Neural crest cell (in vitro differentiated cells): ENCODE data around the gene WASF2. TPM values are rescaled to one million over a fixed set of nuclear protein-coding genes. Genes with fewer than 3 reads are reported as not detected.

Source experiments
- DNase-seq: peaks from one replicate; pipeline ENCODE4 v3.0.0; 2021; ENCODE audit warnings: low read depth, mixed read lengths, low spot score
- H3K27ac Mint-ChIP-seq: one replicate; pipeline ENCODE4 v1.8.0; 2021; ENCODE audit warnings: mild to moderate bottlenecking, mixed read lengths; ENCODE audit not compliant: unreplicated experiment
- H3K27me3 Mint-ChIP-seq: 2 replicates; pipeline ENCODE4 v1.8.0; 2021; ENCODE audit warnings: low read depth, mild to moderate bottlenecking, mixed read lengths
- H3K36me3 Mint-ChIP-seq: 2 replicates; pipeline ENCODE4 v1.8.0; 2021; ENCODE audit warnings: low read depth, mild to moderate bottlenecking, mixed read lengths
- H3K4me1 Mint-ChIP-seq: 2 replicates; pipeline ENCODE4 v1.8.0; 2021; ENCODE audit warnings: mixed read lengths
- H3K4me3 Mint-ChIP-seq: one replicate; pipeline ENCODE4 v1.8.0; 2021; ENCODE audit warnings: mild to moderate bottlenecking, mixed read lengths
- H3K9me3 Mint-ChIP-seq: 2 replicates; pipeline ENCODE4 v1.8.0; 2021; ENCODE audit warnings: mixed read lengths
- total RNA-seq: library from RNA; stranded (reverse); gene quantifications from 2 replicates; pipeline ENCODE4 v1.2.1, GENCODE V29; 2021
- TF ChIP-seq, protein P1 (sequence below): fragments of 200-600 bp; sonication (generic); conservative IDR thresholded peaks from 2 replicates; pipeline ENCODE4 v1.5.0; 2021; ENCODE audit warnings: antibody characterized with exemption, mild to moderate bottlenecking

Gene WASF2
- total RNA-seq, 1 donor from 2014 or later = 81.9 TPM

DNA sequence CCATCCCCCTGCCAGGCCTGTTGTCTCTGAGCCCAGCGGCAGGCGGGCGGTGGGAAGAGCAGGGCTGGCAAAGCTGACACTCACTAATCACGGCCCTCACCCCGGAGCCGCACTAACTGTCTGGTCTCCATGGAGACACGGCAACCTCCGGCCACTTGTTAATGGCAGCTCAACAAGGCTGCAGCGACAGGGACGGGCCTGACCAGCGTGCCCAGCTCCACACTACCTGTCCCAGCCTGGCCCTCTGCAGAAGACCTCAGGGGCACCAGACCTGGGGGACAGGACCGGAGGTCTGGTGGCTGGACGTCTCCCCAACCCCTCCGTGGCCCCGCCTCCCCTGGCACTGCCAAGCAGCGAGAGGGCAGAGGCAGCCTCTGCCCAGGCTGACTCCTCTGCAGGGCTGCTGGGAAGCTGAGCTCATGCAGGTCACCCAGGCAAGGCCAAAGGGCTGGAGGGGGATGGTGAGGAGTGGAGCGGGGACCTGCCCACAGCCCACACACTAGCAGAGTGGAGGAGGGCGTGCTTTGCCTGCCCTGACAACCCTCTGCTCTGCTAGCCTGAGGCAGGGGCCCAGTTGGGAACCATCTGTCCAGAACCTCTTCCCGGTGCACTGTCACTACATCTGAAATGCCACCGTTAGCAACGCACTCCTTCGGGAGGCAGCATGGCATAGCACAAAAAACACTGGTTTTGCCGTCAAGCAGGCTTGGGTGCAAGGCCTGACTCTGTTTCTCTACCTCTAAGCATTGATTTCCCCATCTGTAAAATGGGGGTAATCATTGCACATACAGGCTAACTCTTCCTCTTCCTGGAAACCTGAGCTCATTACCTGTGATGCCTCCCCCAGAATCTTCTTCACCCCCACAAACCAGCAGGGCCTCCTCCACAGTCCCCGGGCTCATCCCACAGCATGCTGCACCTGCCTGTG is 29.6 kb upstream of the WASF2 start:
- Mint-ChIP-seq H3K36me3 (no peaks in the 10 kb centered on the region), H3K4me3 (no peak overlapping the region), H3K4me1 (peaks cover 75% of the 10 kb centered on the region), H3K9me3 (no peaks in the 10 kb centered on the region), H3K27me3 (no peaks in the 10 kb centered on the region), H3K27ac (peak overlapping the region; percentile 78)
- peak; percentile 57 for DNase-seq
- TF ChIP-seq, protein P1, sequence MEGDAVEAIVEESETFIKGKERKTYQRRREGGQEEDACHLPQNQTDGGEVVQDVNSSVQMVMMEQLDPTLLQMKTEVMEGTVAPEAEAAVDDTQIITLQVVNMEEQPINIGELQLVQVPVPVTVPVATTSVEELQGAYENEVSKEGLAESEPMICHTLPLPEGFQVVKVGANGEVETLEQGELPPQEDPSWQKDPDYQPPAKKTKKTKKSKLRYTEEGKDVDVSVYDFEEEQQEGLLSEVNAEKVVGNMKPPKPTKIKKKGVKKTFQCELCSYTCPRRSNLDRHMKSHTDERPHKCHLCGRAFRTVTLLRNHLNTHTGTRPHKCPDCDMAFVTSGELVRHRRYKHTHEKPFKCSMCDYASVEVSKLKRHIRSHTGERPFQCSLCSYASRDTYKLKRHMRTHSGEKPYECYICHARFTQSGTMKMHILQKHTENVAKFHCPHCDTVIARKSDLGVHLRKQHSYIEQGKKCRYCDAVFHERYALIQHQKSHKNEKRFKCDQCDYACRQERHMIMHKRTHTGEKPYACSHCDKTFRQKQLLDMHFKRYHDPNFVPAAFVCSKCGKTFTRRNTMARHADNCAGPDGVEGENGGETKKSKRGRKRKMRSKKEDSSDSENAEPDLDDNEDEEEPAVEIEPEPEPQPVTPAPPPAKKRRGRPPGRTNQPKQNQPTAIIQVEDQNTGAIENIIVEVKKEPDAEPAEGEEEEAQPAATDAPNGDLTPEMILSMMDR = no peak

DNA sequence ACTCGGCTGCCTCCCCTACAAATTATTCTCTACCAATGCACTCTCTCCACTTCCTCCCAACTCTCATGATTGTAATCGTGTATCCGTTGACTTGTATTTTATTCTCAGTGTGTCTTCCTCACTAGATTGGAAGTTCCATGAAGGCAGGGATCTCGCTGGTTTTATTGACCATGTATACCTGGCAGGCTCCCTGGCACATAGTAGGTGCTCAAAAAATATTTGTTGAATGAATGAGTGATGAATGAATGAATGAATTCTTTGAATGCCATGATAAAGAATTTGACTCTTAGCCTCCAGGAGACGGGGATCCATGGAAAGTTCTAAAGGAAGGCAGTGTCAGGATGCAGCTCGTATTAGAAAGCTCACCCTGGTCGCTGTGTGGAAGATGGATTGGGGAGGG is 28.8 kb upstream of the WASF2 start:
- H3K36me3 Mint-ChIP-seq = no peaks in the 10 kb centered on the region
- H3K27ac Mint-ChIP-seq = peak overlapping the region; percentile 78
- no peaks in the 10 kb centered on the region for H3K27me3 Mint-ChIP-seq
- no peaks in the 10 kb centered on the region for H3K9me3 Mint-ChIP-seq
- H3K4me1 Mint-ChIP-seq = peaks cover 69% of the 10 kb centered on the region
- TF ChIP-seq, protein P1 = no peak
- DNase-seq = no peak
- H3K4me3 Mint-ChIP-seq = peak overlapping the region; percentile 36

DNA sequence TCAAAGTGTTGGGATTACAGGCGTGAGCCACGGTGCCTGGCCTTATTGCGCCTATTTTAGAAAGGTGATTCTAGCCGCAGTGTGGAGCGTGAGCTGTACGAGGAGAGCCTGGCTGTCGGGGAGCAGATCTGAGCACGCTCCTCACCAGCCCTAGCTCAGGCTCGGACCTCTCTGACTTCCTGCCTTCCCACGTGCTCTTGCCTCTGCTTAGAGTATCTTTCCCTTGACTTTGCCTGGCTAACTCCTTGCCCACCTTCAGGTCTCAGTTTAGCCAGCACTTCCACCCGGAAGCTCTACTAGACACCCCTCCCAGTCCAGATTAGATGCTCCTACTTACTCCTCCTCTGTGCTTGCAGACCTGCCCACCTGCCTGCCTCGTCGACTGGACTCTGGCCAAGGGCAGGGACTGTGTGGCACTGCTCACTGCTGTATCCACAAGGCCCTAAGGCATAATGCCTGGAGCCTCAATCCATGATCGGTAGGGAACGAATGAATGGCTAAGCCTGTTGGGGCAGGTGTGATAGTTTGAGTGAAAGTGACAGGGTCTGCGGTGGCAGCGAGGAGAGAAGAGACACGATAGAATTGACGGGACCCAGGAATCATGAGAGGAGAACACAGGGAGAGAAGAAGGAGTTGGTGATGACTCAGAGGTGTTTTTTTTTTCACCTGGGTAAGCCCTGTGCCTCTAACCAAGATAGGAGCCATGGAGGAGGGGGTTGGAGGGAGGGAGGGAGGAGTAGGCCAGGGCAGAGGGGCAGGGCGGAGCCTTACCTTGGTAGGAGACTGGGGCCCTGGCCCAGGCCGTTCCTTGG is 28.1 kb upstream of the WASF2 start:
- H3K36me3 Mint-ChIP-seq = no peaks in the 10 kb centered on the region
- no peak for DNase-seq
- no peaks in the 10 kb centered on the region for H3K27me3 Mint-ChIP-seq
- no peaks in the 10 kb centered on the region for H3K9me3 Mint-ChIP-seq
- H3K27ac Mint-ChIP-seq = peak overlapping the region; percentile 20
- peaks cover 66% of the 10 kb centered on the region for H3K4me1 Mint-ChIP-seq
- TF ChIP-seq, protein P1 = no peak
- peak overlapping the region; percentile 36 for H3K4me3 Mint-ChIP-seq

DNA sequence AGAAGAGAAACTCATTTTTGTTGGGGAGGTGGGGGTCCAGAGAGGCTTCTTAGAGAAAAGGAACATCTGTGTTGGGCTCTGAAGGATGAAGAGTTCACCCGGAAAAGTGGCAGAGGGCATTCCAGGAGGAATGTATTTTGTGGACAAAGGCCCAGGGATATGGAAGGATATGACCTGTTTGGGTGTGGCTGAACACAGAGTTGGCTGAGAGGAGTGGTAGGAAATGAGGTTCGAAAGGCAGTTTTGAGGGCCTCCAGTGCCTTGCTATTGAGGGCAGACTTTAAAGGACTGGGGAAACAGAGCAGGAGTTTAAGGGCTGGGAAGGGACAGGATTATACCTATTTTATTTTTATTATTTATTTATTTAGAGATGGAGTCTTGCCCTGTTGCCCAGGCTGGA is 27.3 kb upstream of the WASF2 start:
- Mint-ChIP-seq H3K27ac (no peak overlapping the region), H3K4me1 (peaks cover 58% of the 10 kb centered on the region), H3K36me3 (no peaks in the 10 kb centered on the region), H3K27me3 (no peaks in the 10 kb centered on the region), H3K4me3 (no peak overlapping the region), H3K9me3 (no peaks in the 10 kb centered on the region)
- TF ChIP-seq, protein P1 = no peak
- no peak for DNase-seq

DNA sequence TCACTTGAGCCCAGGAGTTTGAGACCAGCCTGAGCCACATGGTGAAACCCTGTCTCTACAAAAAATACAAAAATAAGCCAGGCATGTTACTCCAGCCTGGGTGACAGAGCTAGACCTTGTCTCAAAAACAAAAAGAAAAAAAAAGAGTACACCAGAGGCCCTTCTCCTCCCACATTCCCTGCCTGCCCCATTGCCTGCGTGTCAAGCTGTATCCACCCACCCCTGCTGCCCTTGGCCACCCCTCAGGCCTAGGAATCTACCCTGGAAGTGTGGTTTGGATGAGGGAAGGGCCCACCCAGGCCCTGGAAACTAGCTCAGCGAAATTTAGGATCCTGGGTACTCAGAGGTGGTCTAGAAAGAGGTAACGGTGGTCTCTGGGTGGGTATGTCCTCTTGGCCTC is 25.7 kb upstream of the WASF2 start:
- Mint-ChIP-seq H3K27ac (peak overlapping the region; percentile 75), H3K4me3 (no peak overlapping the region)

More for the DNA sequence above, 25.7 kb upstream of the WASF2 start:
- TF ChIP-seq, protein P1 = no peak
- no peaks in the 10 kb centered on the region for H3K9me3 Mint-ChIP-seq
- no peaks in the 10 kb centered on the region for H3K36me3 Mint-ChIP-seq
- H3K4me1 Mint-ChIP-seq = peaks cover 44% of the 10 kb centered on the region
- no peak for DNase-seq
- H3K27me3 Mint-ChIP-seq = no peaks in the 10 kb centered on the region
